Measurements from ENCODE around the gene CPM.

DNA sequence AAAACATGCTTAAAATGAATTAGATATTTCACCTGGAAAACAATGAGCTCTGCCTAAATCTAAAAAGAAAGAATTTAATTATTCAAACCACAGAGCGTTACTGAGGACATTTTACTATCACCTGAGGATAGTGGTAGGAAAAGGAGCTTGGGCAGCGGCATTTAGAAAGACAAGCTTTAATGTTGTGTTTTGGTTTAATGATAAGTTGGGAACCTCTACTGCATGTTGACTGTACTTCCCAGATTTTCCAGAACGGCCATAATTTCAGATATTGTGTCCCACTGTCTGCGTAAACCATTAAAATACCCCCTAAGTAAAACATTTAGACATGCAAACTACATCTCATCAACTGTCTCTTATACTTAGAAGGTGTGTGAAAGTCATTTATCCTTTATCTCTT, 55.4 kb downstream of the CPM start:
- TF ChIP-seq, protein P1, sequence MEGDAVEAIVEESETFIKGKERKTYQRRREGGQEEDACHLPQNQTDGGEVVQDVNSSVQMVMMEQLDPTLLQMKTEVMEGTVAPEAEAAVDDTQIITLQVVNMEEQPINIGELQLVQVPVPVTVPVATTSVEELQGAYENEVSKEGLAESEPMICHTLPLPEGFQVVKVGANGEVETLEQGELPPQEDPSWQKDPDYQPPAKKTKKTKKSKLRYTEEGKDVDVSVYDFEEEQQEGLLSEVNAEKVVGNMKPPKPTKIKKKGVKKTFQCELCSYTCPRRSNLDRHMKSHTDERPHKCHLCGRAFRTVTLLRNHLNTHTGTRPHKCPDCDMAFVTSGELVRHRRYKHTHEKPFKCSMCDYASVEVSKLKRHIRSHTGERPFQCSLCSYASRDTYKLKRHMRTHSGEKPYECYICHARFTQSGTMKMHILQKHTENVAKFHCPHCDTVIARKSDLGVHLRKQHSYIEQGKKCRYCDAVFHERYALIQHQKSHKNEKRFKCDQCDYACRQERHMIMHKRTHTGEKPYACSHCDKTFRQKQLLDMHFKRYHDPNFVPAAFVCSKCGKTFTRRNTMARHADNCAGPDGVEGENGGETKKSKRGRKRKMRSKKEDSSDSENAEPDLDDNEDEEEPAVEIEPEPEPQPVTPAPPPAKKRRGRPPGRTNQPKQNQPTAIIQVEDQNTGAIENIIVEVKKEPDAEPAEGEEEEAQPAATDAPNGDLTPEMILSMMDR (IDR thresholded peaks at IDR 0.05) = no peak
- TF ChIP-seq ZFX (IDR thresholded peaks at IDR 0.05; ENCODE audit: borderline replicate concordance) = no peak

All from 22Rv1 (cell line).